Immature natural killer cell (primary cell): ENCODE measurements around the gene GRIN2B. TPM values are rescaled to one million over a fixed set of nuclear protein-coding genes. Genes with fewer than 3 reads are reported as not detected.

Experiments
- DNase-seq, 3 donors: peaks; one replicate each; pipeline ENCODE4 v3.0.0; 2022; ENCODE audit warnings: mixed read lengths in 1 of 3
- H3K27ac Mint-ChIP-seq, 6 donors: one replicate each; pipeline ENCODE4 v1.8.0; 2020; ENCODE audit warnings: mixed read lengths in 6 of 6, mild to moderate bottlenecking in 5 of 6, inconsistent platforms in 4 of 6, moderate library complexity in 3 of 6
- H3K27me3 Mint-ChIP-seq, 3 donors: one replicate each; pipeline ENCODE4 v1.8.0; 2020 to 2021; ENCODE audit warnings: low read depth in 3 of 3, mild to moderate bottlenecking in 3 of 3, mixed read lengths in 3 of 3, moderate library complexity in 3 of 3, inconsistent platforms in 1 of 3
- H3K36me3 Mint-ChIP-seq, 3 donors: one replicate each; pipeline ENCODE4 v1.8.0; 2020; ENCODE audit warnings: mixed read lengths in 3 of 3, inconsistent platforms in 2 of 3, mild to moderate bottlenecking in 2 of 3
- H3K4me1 Mint-ChIP-seq, 2 donors: one replicate each; pipeline ENCODE4 v1.8.0; 2020; ENCODE audit warnings: inconsistent platforms in 2 of 2, mild to moderate bottlenecking in 2 of 2, mixed read lengths in 2 of 2, moderate library complexity in 1 of 2
- H3K4me3 Mint-ChIP-seq, 5 donors: one replicate each; pipeline ENCODE4 v1.8.0; 2020; ENCODE audit warnings: mild to moderate bottlenecking in 5 of 5, mixed read lengths in 5 of 5, inconsistent platforms in 3 of 5, moderate library complexity in 3 of 5
- H3K9me3 Mint-ChIP-seq, 6 donors: one replicate each; pipeline ENCODE4 v1.8.0; 2020; ENCODE audit warnings: mild to moderate bottlenecking in 6 of 6, mixed read lengths in 6 of 6, inconsistent platforms in 4 of 6, moderate library complexity in 3 of 6
- polyA plus RNA-seq, 3 donors: library from polyadenylated mRNA; unstranded; fragments of 300-500 nt; fragmentation: Illumina TruSeq; gene quantifications; one replicate each; pipeline ENCODE4 v1.2.3, GENCODE V29; 2021

The GRIN2B gene
- polyA plus RNA-seq: not detected

DNA sequence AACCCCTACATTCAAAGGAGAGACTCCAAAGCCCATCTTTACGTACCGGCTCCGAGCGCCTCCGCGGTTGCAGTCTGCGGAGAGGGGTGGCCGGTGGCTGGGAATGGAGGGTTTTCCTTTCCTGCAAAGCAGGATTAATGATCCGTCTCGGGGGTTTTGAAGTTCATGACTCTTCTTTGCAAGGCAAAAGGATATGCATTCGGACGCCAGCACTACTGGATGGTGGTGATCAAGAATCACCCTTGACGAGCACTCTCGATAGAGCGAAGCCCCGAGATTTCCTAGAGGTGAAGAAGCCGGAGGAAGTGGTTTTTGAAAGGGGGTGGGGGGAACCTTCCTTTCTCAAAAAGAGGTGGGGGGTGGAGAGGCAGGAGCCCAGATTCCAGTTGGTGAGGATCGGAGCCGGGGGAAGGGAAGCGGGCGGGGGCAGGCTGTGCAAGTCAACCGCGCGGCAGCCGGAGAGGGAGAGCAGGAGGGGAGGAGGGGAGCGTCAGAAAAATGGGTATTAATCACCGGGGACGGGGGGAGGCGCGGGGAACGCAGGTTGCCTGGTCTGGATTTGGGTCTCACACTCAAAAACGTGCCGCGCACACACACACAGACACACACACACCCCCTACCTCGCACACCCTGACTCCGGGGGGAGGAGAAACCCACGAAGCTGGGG lies at the start of gene GRIN2B:
Gene GRIN2B, minus strand, starts transcription at position 307 of the 667 bp plus-strand sequence. CDS start 115,394 bp downstream, outside the sequence.
- Mint-ChIP-seq H3K27me3 (peaks cover 15 to 19% (median 16%) of the 10 kb centered on the region in 3 donors), H3K36me3 (peaks cover 0 to 6% (median 4%) of the 10 kb centered on the region in 3 donors), H3K4me1 (no peaks in the 10 kb centered on the region), H3K9me3 (peaks cover 0 to 15% (median 3%) of the 10 kb centered on the region in 6 donors), H3K4me3 (peak within 1 kb of the TSS in 1 of 5 donors; percentile 23), H3K27ac (no peak within 1 kb of the TSS)
- no peak for DNase-seq

DNA sequence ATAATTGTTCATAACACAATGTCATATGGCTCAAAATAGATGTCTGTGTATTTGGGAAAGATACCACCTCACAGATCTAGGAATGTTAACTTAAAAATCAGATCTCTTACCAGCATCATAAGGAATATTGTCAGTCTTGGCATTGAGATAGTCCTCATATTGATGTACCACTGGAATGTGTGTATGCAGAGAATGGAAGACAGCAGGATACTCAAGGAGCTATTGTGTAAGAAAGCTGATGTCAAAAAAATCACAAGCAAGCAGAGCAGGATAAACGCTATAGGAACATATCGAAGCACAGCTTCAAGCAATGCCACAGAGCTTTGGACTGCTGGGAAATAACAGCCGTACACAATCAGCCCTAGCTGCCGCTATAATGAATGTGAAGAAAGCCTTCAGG lies 45.1 kb upstream of the GRIN2B start:
- Mint-ChIP-seq H3K27me3 (no peaks in the 10 kb centered on the region), H3K4me3 (no peak overlapping the region), H3K9me3 (peaks cover 0 to 6% (median 0%) of the 10 kb centered on the region in 6 donors)

DNA sequence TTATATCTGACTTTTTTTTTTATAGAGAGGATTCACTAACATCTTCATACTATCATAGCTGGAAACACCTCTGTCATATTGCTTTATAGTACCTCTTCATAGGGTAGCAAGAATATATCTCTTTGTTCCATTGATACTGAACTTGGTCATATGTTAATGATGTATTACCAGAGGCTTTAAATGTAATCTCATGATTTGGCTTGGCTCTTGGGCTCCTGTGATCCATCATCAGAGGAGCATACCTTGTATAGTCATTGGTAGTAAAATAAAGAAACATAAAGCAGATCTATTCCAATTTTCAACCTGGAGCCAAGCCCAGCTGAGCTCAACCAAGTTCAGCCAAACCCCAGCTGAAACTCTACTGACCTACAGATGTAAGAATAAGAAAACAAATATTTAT lies 43.2 kb upstream of the GRIN2B start:
- H3K27me3 Mint-ChIP-seq: peaks cover 0 to 1% (median 0%) of the 10 kb centered on the region in 3 donors
- H3K36me3 Mint-ChIP-seq: no peaks in the 10 kb centered on the region
- no peaks in the 10 kb centered on the region for H3K4me1 Mint-ChIP-seq
- no peak overlapping the region for H3K4me3 Mint-ChIP-seq
- peaks cover 0 to 6% (median 0%) of the 10 kb centered on the region in 6 donors for H3K9me3 Mint-ChIP-seq
- no peak overlapping the region for H3K27ac Mint-ChIP-seq
- DNase-seq: no peak

More for the DNA sequence above, 45.1 kb upstream of the GRIN2B start:
- H3K27ac Mint-ChIP-seq: no peak overlapping the region
- no peaks in the 10 kb centered on the region for H3K4me1 Mint-ChIP-seq
- no peaks in the 10 kb centered on the region for H3K36me3 Mint-ChIP-seq
- no peak for DNase-seq

DNA sequence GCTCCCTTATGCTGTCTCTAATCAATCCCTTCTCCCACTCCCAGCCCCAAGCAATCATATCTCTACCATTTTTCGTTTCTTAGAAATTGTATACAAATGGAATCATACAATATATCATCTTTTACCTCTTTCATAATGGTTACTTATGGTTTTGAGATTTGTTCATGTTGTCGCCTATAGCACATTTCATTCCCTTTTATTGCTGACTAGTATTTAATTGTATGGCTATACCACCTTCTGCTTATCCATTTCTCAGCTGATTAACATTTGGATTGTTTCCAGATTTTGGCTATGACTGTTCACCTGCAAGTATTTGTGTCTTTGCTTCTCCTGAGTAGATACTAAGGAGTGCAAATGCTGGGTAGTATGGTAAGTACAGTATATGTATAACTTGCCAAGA lies 36.7 kb upstream of the GRIN2B start:
- Mint-ChIP-seq H3K27ac (no peak overlapping the region), H3K27me3 (peaks cover 0 to 2% (median 1%) of the 10 kb centered on the region in 3 donors), H3K9me3 (peaks cover 0 to 7% (median 0%) of the 10 kb centered on the region in 6 donors), H3K36me3 (no peaks in the 10 kb centered on the region), H3K4me3 (no peak overlapping the region), H3K4me1 (no peaks in the 10 kb centered on the region)
- no peak for DNase-seq

DNA sequence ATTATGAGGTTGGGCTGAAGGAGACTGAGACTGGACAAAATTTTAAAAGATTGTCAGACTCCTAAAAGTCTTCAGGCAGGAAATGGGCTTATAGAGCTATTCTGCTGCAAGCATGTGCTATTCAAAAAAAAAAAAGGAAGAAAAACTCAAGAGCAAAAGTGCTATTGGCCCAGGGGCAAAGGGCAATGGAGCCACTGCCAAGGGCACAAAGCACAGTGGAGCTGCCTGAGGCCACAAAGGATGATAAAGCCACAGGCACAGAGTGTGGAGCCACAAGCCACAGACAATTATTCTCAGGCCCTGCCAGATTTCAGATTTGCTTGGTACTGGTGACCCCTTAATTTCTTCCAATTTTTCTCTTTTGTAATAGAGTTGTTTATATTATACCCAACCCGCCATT lies 29.6 kb upstream of the GRIN2B start:
- Mint-ChIP-seq H3K4me1 (no peaks in the 10 kb centered on the region), H3K27me3 (peaks cover 0 to 4% (median 0%) of the 10 kb centered on the region in 3 donors), H3K27ac (no peak overlapping the region), H3K9me3 (peaks cover 0 to 14% (median under 1%) of the 10 kb centered on the region in 6 donors), H3K36me3 (peaks cover 0 to 3% (median 0%) of the 10 kb centered on the region in 3 donors), H3K4me3 (no peak overlapping the region)
- no peak for DNase-seq

DNA sequence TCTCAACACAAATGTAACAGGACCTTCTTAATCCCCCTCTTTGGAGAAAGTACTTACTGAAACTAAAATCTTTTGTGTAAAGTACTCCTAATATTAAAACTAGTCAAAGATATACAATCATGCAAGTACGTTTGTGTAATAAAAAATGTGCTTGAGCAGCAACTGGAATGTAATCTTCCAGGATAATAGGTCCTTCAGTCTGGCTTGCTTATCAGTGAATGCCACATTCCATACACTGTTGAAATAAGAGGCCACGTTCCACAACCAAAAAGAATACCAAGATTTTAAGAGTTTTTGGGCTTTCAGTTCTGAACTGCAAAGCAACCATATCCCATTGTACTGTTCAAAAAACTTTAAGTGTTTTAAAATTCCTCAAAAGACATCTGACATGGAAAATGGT lies 26.2 kb upstream of the GRIN2B start:
- H3K4me1 Mint-ChIP-seq: no peaks in the 10 kb centered on the region
- no peak overlapping the region for H3K27ac Mint-ChIP-seq
- peaks cover 0 to 3% (median 0%) of the 10 kb centered on the region in 3 donors for H3K36me3 Mint-ChIP-seq
- DNase-seq: no peak
- no peak overlapping the region for H3K4me3 Mint-ChIP-seq
- H3K27me3 Mint-ChIP-seq: peaks cover 3 to 9% (median 7%) of the 10 kb centered on the region in 3 donors
- H3K9me3 Mint-ChIP-seq: peaks cover 2 to 14% (median 4%) of the 10 kb centered on the region in 6 donors

DNA sequence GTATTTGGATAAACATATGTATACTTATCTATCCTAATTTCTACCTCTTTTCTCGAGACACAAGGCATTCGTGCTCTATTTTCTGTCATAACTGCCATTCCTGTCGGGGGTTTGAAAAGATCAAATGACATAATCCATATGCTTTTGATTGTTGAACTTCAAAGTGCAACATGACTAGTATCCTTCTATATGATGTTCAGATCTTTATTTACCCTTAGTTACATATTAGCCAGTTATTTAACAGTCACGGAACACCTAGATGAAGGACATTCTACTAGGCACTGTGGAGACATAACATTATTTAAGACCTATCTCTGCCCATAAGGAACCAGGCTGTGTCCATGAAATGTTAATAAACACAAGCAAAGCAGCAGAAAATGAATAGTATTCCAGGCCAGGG lies 11.2 kb upstream of the GRIN2B start:
- no peaks in the 10 kb centered on the region for H3K36me3 Mint-ChIP-seq
- H3K4me3 Mint-ChIP-seq: no peak overlapping the region
- H3K27ac Mint-ChIP-seq: no peak overlapping the region
- no peaks in the 10 kb centered on the region for H3K4me1 Mint-ChIP-seq
- DNase-seq: no peak
- H3K9me3 Mint-ChIP-seq: no peaks in the 10 kb centered on the region
- H3K27me3 Mint-ChIP-seq: peaks cover 0 to 6% (median 3%) of the 10 kb centered on the region in 3 donors

DNA sequence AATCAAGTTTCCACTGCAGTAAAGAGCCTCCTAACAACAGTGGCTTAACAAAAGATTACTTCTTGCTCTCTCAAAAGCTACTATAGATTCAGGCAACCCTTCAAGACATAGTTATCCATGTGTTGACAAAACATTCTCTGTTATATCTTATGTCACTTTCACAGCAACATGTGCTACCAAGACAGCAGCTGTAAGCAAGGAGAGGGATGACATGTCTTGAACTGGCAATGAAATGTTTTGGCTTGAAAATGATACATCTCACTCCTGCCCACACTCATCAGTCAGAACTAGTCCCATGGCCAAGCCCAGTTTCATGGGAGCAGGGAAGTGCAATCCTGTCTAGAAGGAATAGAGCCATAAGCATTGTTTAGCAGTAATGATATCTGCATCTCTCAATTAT lies 10.7 kb upstream of the GRIN2B start:
- Mint-ChIP-seq H3K9me3 (no peaks in the 10 kb centered on the region), H3K4me1 (no peaks in the 10 kb centered on the region), H3K27me3 (peaks cover 0 to 6% (median 3%) of the 10 kb centered on the region in 3 donors), H3K36me3 (no peaks in the 10 kb centered on the region), H3K27ac (no peak overlapping the region), H3K4me3 (no peak overlapping the region)
- no peak for DNase-seq

DNA sequence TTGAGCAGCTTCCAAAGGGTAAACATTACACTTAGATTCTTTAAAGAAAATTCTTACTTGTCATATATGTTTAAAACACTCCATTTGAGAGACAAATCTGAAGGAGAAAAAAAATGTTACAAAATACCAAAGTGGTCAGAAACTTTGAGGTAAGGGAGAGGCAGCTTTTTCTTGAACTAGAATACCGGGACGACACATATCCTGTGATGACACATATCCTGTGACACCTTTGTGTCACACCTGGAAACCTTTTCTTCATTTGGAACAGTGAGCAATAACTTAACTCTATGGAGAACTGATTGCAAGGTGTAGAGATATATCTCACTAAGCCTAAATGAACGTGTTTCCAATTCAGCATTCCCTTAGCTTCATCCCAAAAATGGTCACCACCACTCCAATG lies 4.6 kb upstream of the GRIN2B start:
- no peak for DNase-seq
- Mint-ChIP-seq H3K27me3 (peaks cover 9 to 13% (median 10%) of the 10 kb centered on the region in 3 donors), H3K9me3 (peaks cover 0 to 7% (median 1%) of the 10 kb centered on the region in 6 donors), H3K4me1 (no peaks in the 10 kb centered on the region), H3K36me3 (no peaks in the 10 kb centered on the region), H3K27ac (no peak overlapping the region), H3K4me3 (no peak overlapping the region)

DNA sequence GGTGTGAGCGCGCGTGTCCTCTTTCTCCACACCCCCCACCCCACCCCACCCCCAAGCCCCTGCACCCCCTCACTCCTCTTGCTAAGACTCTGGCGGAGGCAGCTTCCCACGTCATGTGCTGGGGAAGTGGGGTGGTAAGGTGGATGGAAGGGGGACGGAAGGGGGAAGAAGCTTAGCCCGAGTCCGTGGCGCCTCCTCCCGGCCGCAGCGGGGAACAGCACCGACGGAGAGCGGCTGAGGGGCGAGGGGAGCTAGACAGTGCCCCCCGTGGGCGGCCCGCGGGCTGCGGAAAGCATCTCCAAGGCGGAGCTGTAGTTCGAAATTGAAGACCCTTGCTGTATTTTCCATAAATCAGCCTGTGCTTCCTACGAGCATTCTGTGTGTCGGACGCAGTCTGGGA lies 588 bp upstream of the GRIN2B start:
- Mint-ChIP-seq H3K27ac (no peak overlapping the region), H3K36me3 (peaks cover 0 to 6% (median 4%) of the 10 kb centered on the region in 3 donors), H3K27me3 (peaks cover 15 to 20% (median 16%) of the 10 kb centered on the region in 3 donors), H3K4me1 (no peaks in the 10 kb centered on the region), H3K4me3 (no peak overlapping the region), H3K9me3 (peaks cover 0 to 15% (median 3%) of the 10 kb centered on the region in 6 donors)
- DNase-seq: no peak

DNA sequence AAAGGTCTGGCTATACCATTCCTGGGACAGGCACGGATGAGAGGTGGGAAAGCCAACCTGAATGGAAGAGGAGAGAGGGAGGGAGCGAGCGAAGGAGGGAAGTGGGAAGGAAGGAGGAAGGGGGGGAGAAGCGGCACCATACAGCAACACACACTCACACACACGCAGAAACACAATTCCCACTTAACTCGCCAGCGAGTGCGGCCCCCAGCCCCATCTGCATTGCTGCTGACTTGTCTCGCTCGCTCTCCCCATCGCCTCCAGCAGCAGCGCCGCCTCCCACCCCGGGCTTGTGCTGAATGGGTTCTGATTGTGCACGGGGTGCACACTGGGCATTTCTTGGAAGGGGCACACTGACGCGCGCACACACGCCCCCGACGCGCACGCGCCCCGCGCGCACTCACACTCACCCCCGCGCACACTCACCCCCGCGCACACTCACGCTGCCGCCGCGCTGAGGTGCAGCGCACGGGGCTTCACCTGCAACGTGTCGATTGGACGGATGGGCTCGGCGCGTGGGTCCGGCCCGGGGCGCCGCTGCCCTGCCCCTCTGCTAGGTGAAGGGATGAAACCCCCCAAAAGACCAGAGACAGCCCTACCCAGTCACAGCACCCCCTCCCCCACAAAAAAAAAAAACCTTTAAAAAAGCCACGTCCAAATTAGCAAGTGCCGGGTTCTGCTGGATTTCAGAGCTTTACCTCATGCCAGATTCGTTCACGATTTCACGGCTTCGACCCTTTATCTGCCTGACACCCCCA lies 685 bp downstream of the GRIN2B start:
- H3K27me3 Mint-ChIP-seq: peaks cover 17 to 18% (median 18%) of the 10 kb centered on the region in 3 donors
- no peak overlapping the region for H3K4me3 Mint-ChIP-seq
- H3K36me3 Mint-ChIP-seq: peaks cover 0 to 6% (median 4%) of the 10 kb centered on the region in 3 donors
- H3K27ac Mint-ChIP-seq: no peak overlapping the region
- no peak for DNase-seq
- peaks cover 0 to 15% (median 3%) of the 10 kb centered on the region in 6 donors for H3K9me3 Mint-ChIP-seq
- H3K4me1 Mint-ChIP-seq: no peaks in the 10 kb centered on the region

DNA sequence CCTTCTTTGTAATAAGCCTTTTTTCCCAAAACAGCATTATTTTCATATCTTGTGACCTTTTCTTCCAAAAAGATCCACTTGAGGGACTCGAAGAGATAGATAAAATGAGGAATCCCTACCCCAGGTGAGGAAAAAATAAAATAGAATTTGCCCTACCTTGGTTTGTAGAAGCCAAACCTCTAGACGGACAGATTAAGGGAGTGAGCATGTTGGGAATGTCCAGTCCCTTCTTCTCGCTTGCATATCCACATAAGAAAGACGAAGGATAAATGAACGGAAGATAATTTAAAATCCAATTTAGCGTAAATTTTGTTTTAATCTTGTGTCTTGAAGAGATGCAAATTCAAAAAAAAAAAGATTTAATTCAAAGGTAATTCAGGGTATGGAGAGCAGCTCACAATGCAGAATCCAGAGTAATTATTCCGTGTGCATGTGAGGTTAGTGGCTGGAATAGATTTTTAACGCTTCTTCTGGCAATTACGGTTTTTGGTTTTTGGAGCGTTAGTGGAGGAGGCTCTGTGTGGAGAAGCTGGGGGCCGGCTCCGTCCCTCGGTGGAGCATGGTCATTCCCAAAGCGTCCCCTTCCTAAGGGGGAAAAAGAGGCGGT lies 1.5 kb downstream of the GRIN2B start:
- peak overlapping the region in 2 of 5 donors; percentile 7 to 9 for H3K4me3 Mint-ChIP-seq
- peaks cover 0 to 15% (median 5%) of the 10 kb centered on the region in 6 donors for H3K9me3 Mint-ChIP-seq
- H3K27me3 Mint-ChIP-seq: peaks cover 17 to 18% (median 18%) of the 10 kb centered on the region in 3 donors
- peaks cover 0 to 6% (median 4%) of the 10 kb centered on the region in 3 donors for H3K36me3 Mint-ChIP-seq
- DNase-seq: no peak
- no peak overlapping the region for H3K27ac Mint-ChIP-seq
- H3K4me1 Mint-ChIP-seq: no peaks in the 10 kb centered on the region

DNA sequence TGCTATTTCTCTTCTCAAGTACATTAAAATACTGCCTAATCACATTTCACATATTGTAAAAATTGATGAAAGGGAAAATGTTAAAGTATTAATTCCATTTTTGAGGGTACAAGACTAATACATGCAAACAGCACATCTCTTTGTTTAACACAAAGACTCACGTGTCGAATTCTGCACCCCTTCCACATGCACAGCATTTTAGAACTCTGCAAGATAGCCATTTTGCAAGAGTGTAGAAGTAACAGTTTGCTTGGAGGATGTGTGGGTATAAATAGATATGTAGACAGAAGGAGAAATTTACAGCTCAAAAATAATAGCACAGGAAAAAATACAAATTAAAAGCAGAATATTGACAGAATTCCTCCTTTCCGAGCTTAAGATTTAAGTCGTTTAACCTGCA lies 2.5 kb downstream of the GRIN2B start:
- DNase-seq: no peak
- Mint-ChIP-seq H3K9me3 (peaks cover 0 to 13% (median 6%) of the 10 kb centered on the region in 6 donors), H3K4me3 (no peak overlapping the region), H3K27me3 (peaks cover 15 to 18% (median 18%) of the 10 kb centered on the region in 3 donors), H3K36me3 (peaks cover 0 to 6% (median 4%) of the 10 kb centered on the region in 3 donors), H3K27ac (no peak overlapping the region), H3K4me1 (no peaks in the 10 kb centered on the region)

DNA sequence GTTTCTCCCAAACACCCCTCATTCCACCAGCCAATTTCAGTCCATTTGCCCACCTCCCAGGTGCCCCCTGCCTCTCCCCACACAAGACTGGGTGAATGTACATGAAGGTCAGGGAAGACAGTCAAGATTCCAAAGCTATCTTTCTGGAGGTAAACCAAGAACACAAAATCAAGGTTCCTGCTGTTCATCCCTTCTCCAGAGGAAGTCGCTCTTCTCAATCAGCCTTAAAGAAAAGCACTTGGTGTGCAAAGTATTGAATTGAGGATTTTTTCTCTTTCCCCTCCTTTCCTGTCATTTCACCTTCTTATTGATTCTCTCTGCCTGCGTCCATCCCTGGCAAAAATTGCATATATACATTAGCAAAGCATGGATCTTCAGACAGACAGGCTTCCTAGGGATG lies 4.5 kb downstream of the GRIN2B start:
- Mint-ChIP-seq H3K9me3 (peaks cover 0 to 10% (median 4%) of the 10 kb centered on the region in 6 donors), H3K27ac (no peak overlapping the region), H3K4me1 (no peaks in the 10 kb centered on the region), H3K27me3 (peaks cover 13 to 14% (median 13%) of the 10 kb centered on the region in 3 donors), H3K36me3 (peaks cover 0 to 6% (median 4%) of the 10 kb centered on the region in 3 donors), H3K4me3 (no peak overlapping the region)
- DNase-seq: no peak
